HL-60/S4 treated with phorbol 12-myristate 13-acetate at 8.2 ng/mL for 4 days and 3 days (cell line): ENCODE data around the gene CCSER1.
"Not testable (repeated sequence)": the region's sequence is repeated elsewhere in the genome, so short reads cannot be mapped to it uniquely, and the experiment has no call there.

Experiments used
- in situ Hi-C: fragments of 300-500 bp; cut with MboI; formaldehyde crosslinking; loops from 2 replicates; pipeline ENCODE4 v1.15.0; 2022; ENCODE audit warnings: low sequenced_read_pairs

Gene CCSER1

GRCh38 chr4:90425893-90426292 is 298.7 kb downstream of the CCSER1 start:
- in situ Hi-C loops: no loop called here

- in situ Hi-C loops: no loop called here
Measured at GRCh38 chr4:90438522-90438921, 311.3 kb downstream of the CCSER1 start.

- in situ Hi-C loops: no loop called here
Measured at GRCh38 chr4:90441770-90442169, 314.6 kb downstream of the CCSER1 start.

GRCh38 chr4:90442619-90443018 is 315.4 kb downstream of the CCSER1 start:
- in situ Hi-C loops: no loop called here

GRCh38 chr4:90443231-90443630 is 316.0 kb downstream of the CCSER1 start:
- in situ Hi-C loops: no loop called here

- in situ Hi-C loops: no loop called here
Measured at GRCh38 chr4:90444904-90445303, 317.7 kb downstream of the CCSER1 start.

GRCh38 chr4:90445380-90445779 is 318.2 kb downstream of the CCSER1 start:
- in situ Hi-C loops: no loop called here

- in situ Hi-C loops: no loop called here
Measured at GRCh38 chr4:90449626-90450025, 322.4 kb downstream of the CCSER1 start.

- in situ Hi-C loops: no loop called here
Measured at GRCh38 chr4:90456891-90457290, 329.7 kb downstream of the CCSER1 start.

GRCh38 chr4:90457817-90458216 is 330.6 kb downstream of the CCSER1 start:
- in situ Hi-C loops: no loop called here

- in situ Hi-C loops: no loop called here
Measured at GRCh38 chr4:90458576-90458975, 331.4 kb downstream of the CCSER1 start.

GRCh38 chr4:90474484-90474883 is 347.3 kb downstream of the CCSER1 start:
- in situ Hi-C loops: no loop called here

GRCh38 chr4:90476019-90476418 is 348.8 kb downstream of the CCSER1 start:
- in situ Hi-C loops: no loop called here

GRCh38 chr4:90476586-90476985 is 349.4 kb downstream of the CCSER1 start:
- in situ Hi-C loops: no loop called here

- in situ Hi-C loops: not testable (repeated sequence)
Measured at GRCh38 chr4:90484894-90485293, 357.7 kb downstream of the CCSER1 start.

GRCh38 chr4:90486346-90486745 is 359.2 kb downstream of the CCSER1 start:
- in situ Hi-C loops: no loop called here

GRCh38 chr4:90495211-90495610 is 368.0 kb downstream of the CCSER1 start:
- in situ Hi-C loops: no loop called here

- in situ Hi-C loops: no loop called here
Measured at GRCh38 chr4:90495936-90496335, 368.7 kb downstream of the CCSER1 start.

- in situ Hi-C loops: no loop called here
Measured at GRCh38 chr4:90498175-90498574, 371.0 kb downstream of the CCSER1 start.

GRCh38 chr4:90503677-90504076 is 376.5 kb downstream of the CCSER1 start:
- in situ Hi-C loops: no loop called here

GRCh38 chr4:90515191-90515590 is 388.0 kb downstream of the CCSER1 start:
- in situ Hi-C loops: no loop called here

- in situ Hi-C loops: no loop called here
Measured at GRCh38 chr4:90528551-90528950, 401.4 kb downstream of the CCSER1 start.

- in situ Hi-C loops: no loop called here
Measured at GRCh38 chr4:90536408-90536807, 409.2 kb downstream of the CCSER1 start.

- in situ Hi-C loops: no loop called here
Measured at GRCh38 chr4:90537491-90537890, 410.3 kb downstream of the CCSER1 start.
